Endothelial cell of umbilical vein (primary cell): ENCODE data around the gene DTNA.

Source experiments
- EZH2 ChIP-seq: IDR thresholded peaks from 2 replicates; pipeline ENCODE4 v1.6.1; 2012; ENCODE audit warnings: borderline replicate concordance, low read depth, mild to moderate bottlenecking, moderate library complexity, low read length, inconsistent platforms; ENCODE audit not compliant: severe bottlenecking
- FOS ChIP-seq: IDR thresholded peaks from 2 replicates; pipeline ENCODE4 v1.6.1; 2011; ENCODE audit warnings: mild to moderate bottlenecking, low read length, moderate library complexity, borderline replicate concordance; ENCODE audit not compliant: insufficient read depth
- GATA2 ChIP-seq: IDR thresholded peaks from 2 replicates; pipeline ENCODE4 v1.7.0; 2011; ENCODE audit warnings: low read depth, mild to moderate bottlenecking, moderate library complexity, mixed read lengths, low read length; ENCODE audit not compliant: insufficient read length, insufficient read depth
- JUN ChIP-seq: IDR thresholded peaks from 2 replicates; pipeline ENCODE4 v1.6.1; 2011; ENCODE audit warnings: borderline replicate concordance, low read depth; ENCODE audit not compliant: insufficient read length, insufficient read depth
- MYC ChIP-seq: IDR thresholded peaks from one replicate; pipeline ENCODE4 v1.6.1; 2011; ENCODE audit warnings: mild to moderate bottlenecking, low read depth, low read length
- POLR2A ChIP-seq: IDR thresholded peaks from 2 replicates; pipeline ENCODE4 v1.6.1; 2012; ENCODE audit warnings: low read depth, mild to moderate bottlenecking, control low read depth, low read length
- POLR2AphosphoS5 ChIP-seq: IDR thresholded peaks from 2 replicates; pipeline ENCODE4 v1.6.1; 2012; ENCODE audit warnings: low read depth, mild to moderate bottlenecking, control low read depth, low read length, moderate library complexity; ENCODE audit not compliant: insufficient read depth
- TF ChIP-seq, protein P1 (sequence below), 2 donors: IDR thresholded peaks; 1 replicate in 1 of 2; 2 replicates in 1 of 2; pipeline ENCODE4 v1.5.1; 2011; ENCODE audit warnings: low read length in 2 of 2, mild to moderate bottlenecking in 2 of 2, moderate library complexity in 2 of 2, control low read depth in 1 of 2, inconsistent platforms in 1 of 2, low read depth in 1 of 2; ENCODE audit not compliant: insufficient read depth in 1 of 2; ENCODE audit errors: extremely low read depth in 1 of 2
- TF ChIP-seq, protein P2 (sequence below): IDR thresholded peaks from 2 replicates; pipeline ENCODE4 v1.6.1; 2011; ENCODE audit not compliant: insufficient read depth, insufficient read length

DNA sequence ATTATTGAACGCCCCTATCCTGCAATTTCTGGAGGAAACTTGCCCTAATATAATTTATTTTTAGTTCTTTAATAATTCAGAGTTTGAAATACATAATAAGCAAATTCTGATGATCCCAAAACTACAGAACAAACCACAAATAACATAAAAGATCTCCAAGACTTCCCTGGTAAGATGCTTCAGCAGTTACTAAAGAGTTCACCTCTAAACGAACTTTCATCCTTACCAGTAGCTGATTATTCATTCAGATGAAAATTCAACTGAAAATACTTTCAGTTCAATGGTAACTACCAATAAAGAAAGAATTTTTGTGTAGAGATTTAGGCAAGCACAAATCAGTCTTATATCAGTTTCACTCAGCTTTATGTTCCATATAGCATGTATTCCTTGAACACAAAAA lies 201.0 kb downstream of the DTNA start:
- TF ChIP-seq POLR2AphosphoS5 (no peak), EZH2 (no peak), POLR2A (no peak), JUN (no peak), GATA2 (no peak), MYC (no peak), FOS (no peak)
- TF ChIP-seq, protein P1, sequence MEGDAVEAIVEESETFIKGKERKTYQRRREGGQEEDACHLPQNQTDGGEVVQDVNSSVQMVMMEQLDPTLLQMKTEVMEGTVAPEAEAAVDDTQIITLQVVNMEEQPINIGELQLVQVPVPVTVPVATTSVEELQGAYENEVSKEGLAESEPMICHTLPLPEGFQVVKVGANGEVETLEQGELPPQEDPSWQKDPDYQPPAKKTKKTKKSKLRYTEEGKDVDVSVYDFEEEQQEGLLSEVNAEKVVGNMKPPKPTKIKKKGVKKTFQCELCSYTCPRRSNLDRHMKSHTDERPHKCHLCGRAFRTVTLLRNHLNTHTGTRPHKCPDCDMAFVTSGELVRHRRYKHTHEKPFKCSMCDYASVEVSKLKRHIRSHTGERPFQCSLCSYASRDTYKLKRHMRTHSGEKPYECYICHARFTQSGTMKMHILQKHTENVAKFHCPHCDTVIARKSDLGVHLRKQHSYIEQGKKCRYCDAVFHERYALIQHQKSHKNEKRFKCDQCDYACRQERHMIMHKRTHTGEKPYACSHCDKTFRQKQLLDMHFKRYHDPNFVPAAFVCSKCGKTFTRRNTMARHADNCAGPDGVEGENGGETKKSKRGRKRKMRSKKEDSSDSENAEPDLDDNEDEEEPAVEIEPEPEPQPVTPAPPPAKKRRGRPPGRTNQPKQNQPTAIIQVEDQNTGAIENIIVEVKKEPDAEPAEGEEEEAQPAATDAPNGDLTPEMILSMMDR (IDR thresholded peaks at IDR 0.05; ENCODE audit: extremely low read depth in 1 of 2, insufficient read depth in 1 of 2, low read depth in 1 of 2, low read length in 2 of 2): no peak
- TF ChIP-seq, protein P2, sequence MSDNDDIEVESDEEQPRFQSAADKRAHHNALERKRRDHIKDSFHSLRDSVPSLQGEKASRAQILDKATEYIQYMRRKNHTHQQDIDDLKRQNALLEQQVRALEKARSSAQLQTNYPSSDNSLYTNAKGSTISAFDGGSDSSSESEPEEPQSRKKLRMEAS: no peak
